GM12891 (cell line): ENCODE data around the gene RPL36A.

Experiments used
- PAX5 ChIP-seq: IDR thresholded peaks from 2 replicates; pipeline ENCODE4 v1.6.1; 2011; ENCODE audit warnings: low read length, moderate library complexity, mild to moderate bottlenecking; ENCODE audit not compliant: insufficient read depth, severe bottlenecking
- POLR2A ChIP-seq: IDR thresholded peaks from 2 replicates; pipeline ENCODE4 v1.6.1; 2011; ENCODE audit warnings: low read depth, low read length, control low read depth
- POLR2AphosphoS5 ChIP-seq: IDR thresholded peaks from 2 replicates; pipeline ENCODE4 v1.6.1; 2011; ENCODE audit warnings: low read depth, low read length, control low read depth
- POU2F2 ChIP-seq: IDR thresholded peaks from 2 replicates; pipeline ENCODE4 v1.6.1; 2011; ENCODE audit warnings: low read depth, mild to moderate bottlenecking, control low read depth, low read length, moderate library complexity
- SPI1 ChIP-seq: IDR thresholded peaks from 2 replicates; pipeline ENCODE4 v1.6.1; 2011; ENCODE audit warnings: low read depth, low read length, control low read depth
- TAF1 ChIP-seq: IDR thresholded peaks from 2 replicates; pipeline ENCODE4 v1.6.1; 2011; ENCODE audit warnings: low read depth, low read length, control low read depth

- TF ChIP-seq POLR2AphosphoS5 (no peak), POLR2A (no peak), TAF1 (no peak), SPI1 (no peak), PAX5 (no peak), POU2F2 (no peak)
These were observed 26.4 kb downstream of the RPL36A start for GRCh38 chrX:101417190-101417589.
